Measurements from ENCODE around the gene CNTNAP2. TPM values are rescaled to one million over a fixed set of nuclear protein-coding genes. Genes with fewer than 3 reads are reported as not detected.

CNTNAP2 gene
- total RNA-seq, 1 experiment from 2014 or later: 42.5 TPM

DNA sequence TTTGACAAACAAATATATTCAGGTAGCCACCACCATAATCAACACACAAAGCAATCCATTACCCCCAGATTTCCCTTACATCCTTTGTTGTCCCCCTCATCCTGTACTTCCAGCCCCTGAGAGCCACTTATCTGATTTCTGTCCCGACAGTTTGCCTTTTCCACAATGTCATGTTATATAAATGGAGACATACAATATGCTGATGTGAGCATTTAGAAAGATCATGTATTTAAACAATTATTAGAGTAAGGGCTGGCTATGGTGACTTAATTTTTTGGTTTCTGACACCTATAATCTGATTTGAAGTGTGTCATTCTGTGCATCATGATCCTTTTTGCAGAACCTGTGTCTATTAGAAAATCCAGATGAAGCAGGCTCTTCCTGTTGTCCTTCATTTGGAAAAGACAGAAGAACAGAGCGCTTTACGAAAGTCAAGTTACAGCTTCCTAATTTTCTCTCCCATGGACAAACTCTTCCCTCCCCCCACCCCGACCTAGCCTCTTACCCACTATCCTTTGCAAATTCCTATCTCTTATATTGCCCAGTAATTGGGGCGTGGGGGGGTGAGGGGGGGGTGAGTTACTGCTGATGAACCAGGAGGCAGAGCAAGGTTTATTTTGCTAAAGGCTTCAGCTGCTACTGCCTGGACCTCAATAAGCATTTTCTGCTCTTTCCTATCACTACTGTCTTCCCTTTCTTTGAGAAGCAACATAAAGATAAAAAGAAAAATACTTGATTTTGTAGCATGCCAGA lies 2221.6 kb downstream of the CNTNAP2 start:
- no peak overlapping the region for H3K4me3 ChIP-seq (ENCODE audit: low read depth, low read length)
- no TSS peak for BruUV-seq (replicated peaks)
- Mint-ChIP-seq H3K27ac (ENCODE audit: unreplicated experiment) (peak overlapping the region; percentile 72), H3K27me3 (ENCODE audit: insufficient read depth, unreplicated experiment) (no peaks in the 10 kb centered on the region), H3K36me3 (ENCODE audit: insufficient read depth, unreplicated experiment) (peaks cover 6% of the 10 kb centered on the region), H3K9me3 (ENCODE audit: unreplicated experiment) (no peaks in the 10 kb centered on the region), H3K4me3 (ENCODE audit: unreplicated experiment) (peak overlapping the region; percentile 94), H3K4me1 (ENCODE audit: low read depth, unreplicated experiment) (peaks cover 27% of the 10 kb centered on the region)
- intact Hi-C loops (cut with micrococcal nuclease; ENCODE audit: unreplicated experiment): loop anchor here (5.0 kb wide), 1 partner anchor 144 kb away; no protein-coding TSS in a partner anchor
- H3K27me3 ChIP-seq (replicated peaks; ENCODE audit: control insufficient read depth, insufficient read depth, low read length): no peaks in the 10 kb centered on the region
- DNase-seq: no peak
- ChIA-PET CTCF (interaction anchor here (0.9 kb wide), 1 partner anchor 19 kb away, joined by 3 read pairs; no protein-coding TSS in a partner anchor), POLR2A (interaction anchor here (1.3 kb wide), 1 partner anchor 20 kb away, joined by 3 read pairs; no protein-coding TSS in a partner anchor)
- TF ChIP-seq CTCF (IDR thresholded peaks at IDR 0.05; ENCODE audit: insufficient read depth in 1 of 2, low read depth in 1 of 2, low read length in 1 of 2, severe bottlenecking in 1 of 2, unreplicated experiment in 1 of 2): no peak
- peaks cover 25% of the 10 kb centered on the region for H3K4me1 ChIP-seq
- H3K36me3 ChIP-seq (ENCODE audit: control insufficient read depth, insufficient read depth, low read length): peaks cover 1% of the 10 kb centered on the region; the same call in 1 of the 2 replicates
- no peaks in the 10 kb centered on the region for H3K9me3 ChIP-seq

DNA sequence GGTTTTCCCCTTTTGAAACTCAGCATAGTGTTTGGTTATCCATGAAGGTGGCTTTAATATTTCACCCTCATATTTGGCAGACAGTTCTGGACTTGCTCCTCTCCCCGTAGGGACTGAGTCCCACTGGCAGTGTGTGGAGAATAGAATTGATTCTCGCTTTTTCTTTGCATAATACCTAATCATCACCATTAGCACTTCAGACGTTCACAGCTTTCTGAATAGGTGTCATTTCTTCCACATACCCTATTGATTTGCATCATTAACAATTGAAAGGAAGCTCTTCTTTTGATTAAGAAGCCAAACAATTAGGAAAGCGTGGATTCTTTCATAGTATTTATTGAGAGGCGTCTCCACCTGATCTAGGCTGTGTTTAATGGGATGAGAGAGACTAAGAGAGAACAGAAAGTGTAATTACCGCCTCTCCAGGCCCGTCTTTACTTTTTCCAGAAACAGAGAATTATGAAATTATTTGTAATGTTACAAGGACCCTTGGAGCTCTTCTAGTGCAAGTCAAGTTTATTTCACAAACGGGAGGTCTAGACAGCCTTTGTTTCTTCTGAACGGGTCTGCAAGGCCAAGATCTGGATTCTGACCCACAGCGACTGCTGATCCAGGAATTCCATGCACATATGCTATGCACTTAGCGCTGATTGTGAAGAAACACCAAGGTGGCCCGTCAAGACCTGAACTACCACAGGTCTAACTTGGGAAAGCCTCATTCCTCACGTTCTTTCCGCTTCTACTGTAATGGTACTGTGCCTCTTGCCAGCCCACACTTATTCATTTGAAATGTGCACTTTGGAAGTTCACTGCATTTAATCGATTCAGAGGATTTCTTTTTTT lies 2224.1 kb downstream of the CNTNAP2 start:
- ChIA-PET CTCF (no interaction called here), POLR2A (no interaction called here)
- Mint-ChIP-seq H3K27me3 (ENCODE audit: insufficient read depth, unreplicated experiment) (no peaks in the 10 kb centered on the region), H3K9me3 (ENCODE audit: unreplicated experiment) (no peaks in the 10 kb centered on the region), H3K4me3 (ENCODE audit: unreplicated experiment) (peak overlapping the region; percentile 94), H3K4me1 (ENCODE audit: low read depth, unreplicated experiment) (peaks cover 38% of the 10 kb centered on the region), H3K36me3 (ENCODE audit: insufficient read depth, unreplicated experiment) (peaks cover 6% of the 10 kb centered on the region), H3K27ac (ENCODE audit: unreplicated experiment) (no peak overlapping the region)
- Histone ChIP-seq H3K4me1 (peaks cover 25% of the 10 kb centered on the region), H3K27me3 (replicated peaks; ENCODE audit: control insufficient read depth, insufficient read depth, low read length) (no peaks in the 10 kb centered on the region), H3K4me3 (ENCODE audit: low read depth, low read length) (peak overlapping the region; percentile 53), H3K9me3 (no peaks in the 10 kb centered on the region), H3K36me3 (ENCODE audit: control insufficient read depth, insufficient read depth, low read length) (peaks cover 1% of the 10 kb centered on the region; the same call in 1 of the 2 replicates)
- intact Hi-C loops (cut with micrococcal nuclease; ENCODE audit: unreplicated experiment): no loop called here
- no TSS peak for BruUV-seq (replicated peaks)
- no peak for TF ChIP-seq CTCF (IDR thresholded peaks at IDR 0.05; ENCODE audit: insufficient read depth in 1 of 2, low read depth in 1 of 2, low read length in 1 of 2, severe bottlenecking in 1 of 2, unreplicated experiment in 1 of 2)
- no peak for DNase-seq

- peaks cover 4% of the 10 kb centered on the region for H3K36me3 Mint-ChIP-seq (ENCODE audit: insufficient read depth, unreplicated experiment)
- DNase-seq: no peak
- no peaks in the 10 kb centered on the region for H3K27me3 Mint-ChIP-seq (ENCODE audit: insufficient read depth, unreplicated experiment)
- no peak overlapping the region for H3K4me3 Mint-ChIP-seq (ENCODE audit: unreplicated experiment)
- H3K27ac Mint-ChIP-seq (ENCODE audit: unreplicated experiment): no peak overlapping the region
- H3K9me3 Mint-ChIP-seq (ENCODE audit: unreplicated experiment): no peaks in the 10 kb centered on the region
- H3K4me3 ChIP-seq (ENCODE audit: low read depth, low read length): no peak overlapping the region
- intact Hi-C loops (cut with micrococcal nuclease; ENCODE audit: unreplicated experiment): no loop called here
- peaks cover 1% of the 10 kb centered on the region; the same call in 1 of the 2 replicates for H3K36me3 ChIP-seq (ENCODE audit: control insufficient read depth, insufficient read depth, low read length)
- ChIA-PET CTCF (no interaction called here), POLR2A (no interaction called here)
- no peak for TF ChIP-seq CTCF (IDR thresholded peaks at IDR 0.05; ENCODE audit: insufficient read depth in 1 of 2, low read depth in 1 of 2, low read length in 1 of 2, severe bottlenecking in 1 of 2, unreplicated experiment in 1 of 2)
- BruUV-seq (replicated peaks): no TSS peak
- H3K4me1 Mint-ChIP-seq (ENCODE audit: low read depth, unreplicated experiment): peaks cover 23% of the 10 kb centered on the region
- H3K27me3 ChIP-seq (replicated peaks; ENCODE audit: control insufficient read depth, insufficient read depth, low read length): no peaks in the 10 kb centered on the region
- H3K9me3 ChIP-seq: no peaks in the 10 kb centered on the region
- peaks cover 4% of the 10 kb centered on the region; the same call in 1 of the 2 replicates for H3K4me1 ChIP-seq
Observed at GRCh38 chr7:148344406-148344805, 2227.8 kb downstream of the CNTNAP2 start.

Measured in Caco-2 (cell line).